H1 (cell line): ENCODE measurements around the gene MAP7. TPM values are rescaled to one million over a fixed set of nuclear protein-coding genes. Genes with fewer than 3 reads are reported as not detected.

ENCODE experiments used
- HDAC2 ChIP-seq, 2 experiments: fragments of 300-600 bp in 1 of 2; sonication (generic) in 1 of 2; IDR thresholded peaks; 2 replicates each; pipeline ENCODE4 v1.6.1; 2011 to 2012; ENCODE audit warnings: low read depth in 2 of 2, low read length in 2 of 2, mild to moderate bottlenecking in 2 of 2, moderate library complexity in 2 of 2, borderline replicate concordance in 1 of 2, inconsistent platforms in 1 of 2
- POU5F1 ChIP-seq: IDR thresholded peaks from 2 replicates; pipeline ENCODE4 v1.6.1; 2011; ENCODE audit warnings: low read depth, mild to moderate bottlenecking, low read length, moderate library complexity
- polyA plus RNA-seq, 7 experiments: library from polyadenylated mRNA; depleted of rRNA in 3 of 7; stranded (reverse) in 5 of 7; unstranded in 2 of 7; fragments of >200 nt in 5 of 7; fragments of 200-250 nt in 2 of 7; gene quantifications; 1 replicate in 5 of 7; 2 replicates in 1 of 7; 4 replicates in 1 of 7; pipeline versions ENCODE4 v1.2.1 to v1.2.3, GENCODE V29; 2011 to 2013; ENCODE audit warnings: missing spikeins in 2 of 7, mixed read lengths in 2 of 7
- total RNA-seq: library from RNA; stranded (reverse); fragmentation: NEBNext Ultra II Directional; extraction: Animal tissue kit (Norgen Biotek cat#: 25700); gene quantifications from 2 replicates; pipeline ENCODE4 v1.2.1, GENCODE V29; 2021

MAP7 gene
- total and polyA plus RNA-seq, 2 of the 8 experiments (the other 6 are each of a cell fraction or from before 2014, with no cell fraction given), result 13.5 to 66.9 TPM

- TF ChIP-seq HDAC2 (IDR thresholded peaks at IDR 0.05; ENCODE audit: borderline replicate concordance in 1 of 2, low read depth in 2 of 2, low read length in 2 of 2) (no peak), POU5F1 (no peak)
- TF ChIP-seq, all 59 proteins: peak for 0
These were observed 27.6 kb downstream of the MAP7 start (continued) for GRCh38 chr6:136522636-136523035.
